Astrocyte (in vitro differentiated cells and primary cell): Measurements from ENCODE around the gene NPIPA3. TPM values are rescaled to one million over a fixed set of nuclear protein-coding genes. Genes with fewer than 3 reads are reported as not detected.
"Not testable (repeated sequence)": the region's sequence is repeated elsewhere in the genome, so short reads cannot be mapped to it uniquely, and the experiment has no call there.

Source experiments
- DNase-seq: peaks from one replicate; pipeline ENCODE4 v3.0.0-alpha.2; 2010; ENCODE audit warnings: low read depth
- FAIRE-seq: peaks from 2 replicates; lab custom pipeline; 2011; peaks lifted over from hg19 to GRCh38; lab: Jason Lieb, UNC
- H2AFZ ChIP-seq: 2 replicates; pipeline ENCODE4 v1.6.0; 2012; ENCODE audit warnings: low read depth, low read length, inconsistent platforms
- H3K27ac ChIP-seq: 2 replicates; pipeline ENCODE4 v1.5.1; 2011; ENCODE audit warnings: low read depth, low read length, inconsistent platforms
- H3K27me3 ChIP-seq: 2 replicates; pipeline ENCODE4 v1.6.0; 2011; ENCODE audit warnings: low read length, inconsistent platforms; ENCODE audit not compliant: insufficient read depth
- H3K36me3 ChIP-seq: 2 replicates; pipeline ENCODE4 v1.5.1; 2011; ENCODE audit warnings: low read length, inconsistent platforms; ENCODE audit not compliant: insufficient read depth
- H3K4me1 ChIP-seq: 2 replicates; pipeline ENCODE4 v1.5.1; 2011; ENCODE audit warnings: low read length, inconsistent platforms; ENCODE audit not compliant: insufficient read depth
- H3K4me2 ChIP-seq: 2 replicates; pipeline ENCODE4 v1.6.0; 2012; ENCODE audit warnings: low read length, inconsistent platforms
- H3K4me3 ChIP-seq: 2 replicates; pipeline ENCODE4 v1.5.1; 2011; ENCODE audit warnings: low read depth, mild to moderate bottlenecking, low read length, inconsistent platforms; ENCODE audit not compliant: insufficient read depth
- H3K79me2 ChIP-seq: 2 replicates; pipeline ENCODE4 v1.6.0; 2012; ENCODE audit warnings: mild to moderate bottlenecking, low read length, inconsistent platforms; ENCODE audit not compliant: insufficient read depth
- H3K9ac ChIP-seq: 2 replicates; pipeline ENCODE4 v1.6.0; 2012; ENCODE audit warnings: mild to moderate bottlenecking, low read length, inconsistent platforms
- H3K9me3 ChIP-seq: 2 replicates; pipeline ENCODE4 v1.5.1; 2012; ENCODE audit warnings: low read depth, mild to moderate bottlenecking, low read length, inconsistent platforms; ENCODE audit not compliant: insufficient read depth
- H4K20me1 ChIP-seq: 2 replicates; pipeline ENCODE4 v1.6.0; 2012; ENCODE audit warnings: low read length, inconsistent platforms; ENCODE audit not compliant: insufficient read depth
- H3K27ac Mint-ChIP-seq: one replicate; pipeline ENCODE4 v1.8.0; 2021; ENCODE audit warnings: mild to moderate bottlenecking, mixed read lengths; ENCODE audit not compliant: unreplicated experiment
- H3K27me3 Mint-ChIP-seq: one replicate; pipeline ENCODE4 v1.8.0; 2021; ENCODE audit warnings: low read depth, mixed read lengths; ENCODE audit not compliant: unreplicated experiment
- H3K36me3 Mint-ChIP-seq: one replicate; pipeline ENCODE4 v1.8.0; 2021; ENCODE audit warnings: low read depth, mixed read lengths; ENCODE audit not compliant: unreplicated experiment
- H3K4me1 Mint-ChIP-seq: one replicate; pipeline ENCODE4 v1.8.0; 2021; ENCODE audit warnings: low read depth, mixed read lengths; ENCODE audit not compliant: unreplicated experiment
- H3K4me3 Mint-ChIP-seq: one replicate; pipeline ENCODE4 v1.8.0; 2021; ENCODE audit warnings: mild to moderate bottlenecking, moderate library complexity, mixed read lengths; ENCODE audit not compliant: unreplicated experiment
- H3K9me3 Mint-ChIP-seq: one replicate; pipeline ENCODE4 v1.8.0; 2021; ENCODE audit warnings: mild to moderate bottlenecking, mixed read lengths; ENCODE audit not compliant: unreplicated experiment
- EZH2 ChIP-seq: IDR thresholded peaks from 2 replicates; pipeline ENCODE4 v1.6.1; 2012; ENCODE audit warnings: mild to moderate bottlenecking, low read length, inconsistent platforms; ENCODE audit not compliant: insufficient read depth
- total RNA-seq: library from RNA; stranded (reverse); gene quantifications from 2 replicates; pipeline ENCODE4 v1.2.1, GENCODE V29; 2021
- TF ChIP-seq, protein P1 (sequence below): IDR thresholded peaks from 2 replicates; pipeline ENCODE4 v1.5.1; 2011; ENCODE audit warnings: low read depth, mild to moderate bottlenecking, inconsistent platforms, low read length, moderate library complexity; ENCODE audit not compliant: insufficient read depth

The NPIPA3 gene
- total RNA-seq, 1 donor from 2014 or later = 9.8 TPM

DNA sequence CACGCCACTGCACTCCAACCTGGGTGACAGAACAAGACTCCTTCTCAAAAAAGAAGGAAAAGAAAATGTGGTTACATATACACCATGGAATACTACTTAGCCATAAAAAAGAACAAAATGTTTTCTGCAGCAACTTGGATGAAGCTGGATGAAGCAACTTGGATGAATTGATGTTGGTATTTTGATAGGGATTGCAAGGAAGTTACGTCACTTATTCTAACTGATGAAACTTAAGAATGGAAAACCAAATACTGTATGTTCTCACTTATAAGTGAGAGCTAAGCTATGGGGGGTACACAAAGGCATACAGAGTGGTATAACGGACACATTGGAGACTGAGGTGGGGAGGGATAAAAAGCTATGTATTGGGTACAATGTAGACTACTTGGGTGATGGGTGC lies 26.6 kb upstream of the NPIPA3 start:
- H3K4me3 ChIP-seq = no peak overlapping the region
- H3K27me3 ChIP-seq = no peaks in the 10 kb centered on the region
- H3K9me3 ChIP-seq = no peaks in the 10 kb centered on the region
- H2AFZ ChIP-seq = no peak overlapping the region
- H3K4me1 Mint-ChIP-seq = no peaks in the 10 kb centered on the region
- no peaks in the 10 kb centered on the region for H3K79me2 ChIP-seq
- no peak overlapping the region for H3K27ac ChIP-seq
- H3K9me3 Mint-ChIP-seq = peaks cover 3% of the 10 kb centered on the region
- DNase-seq (no peak), FAIRE-seq (no peak)
- H3K36me3 Mint-ChIP-seq = no peaks in the 10 kb centered on the region
- no peaks in the 10 kb centered on the region for H4K20me1 ChIP-seq
- H3K36me3 ChIP-seq = no peaks in the 10 kb centered on the region
- no peaks in the 10 kb centered on the region for H3K27me3 Mint-ChIP-seq
- TF ChIP-seq, protein P1, sequence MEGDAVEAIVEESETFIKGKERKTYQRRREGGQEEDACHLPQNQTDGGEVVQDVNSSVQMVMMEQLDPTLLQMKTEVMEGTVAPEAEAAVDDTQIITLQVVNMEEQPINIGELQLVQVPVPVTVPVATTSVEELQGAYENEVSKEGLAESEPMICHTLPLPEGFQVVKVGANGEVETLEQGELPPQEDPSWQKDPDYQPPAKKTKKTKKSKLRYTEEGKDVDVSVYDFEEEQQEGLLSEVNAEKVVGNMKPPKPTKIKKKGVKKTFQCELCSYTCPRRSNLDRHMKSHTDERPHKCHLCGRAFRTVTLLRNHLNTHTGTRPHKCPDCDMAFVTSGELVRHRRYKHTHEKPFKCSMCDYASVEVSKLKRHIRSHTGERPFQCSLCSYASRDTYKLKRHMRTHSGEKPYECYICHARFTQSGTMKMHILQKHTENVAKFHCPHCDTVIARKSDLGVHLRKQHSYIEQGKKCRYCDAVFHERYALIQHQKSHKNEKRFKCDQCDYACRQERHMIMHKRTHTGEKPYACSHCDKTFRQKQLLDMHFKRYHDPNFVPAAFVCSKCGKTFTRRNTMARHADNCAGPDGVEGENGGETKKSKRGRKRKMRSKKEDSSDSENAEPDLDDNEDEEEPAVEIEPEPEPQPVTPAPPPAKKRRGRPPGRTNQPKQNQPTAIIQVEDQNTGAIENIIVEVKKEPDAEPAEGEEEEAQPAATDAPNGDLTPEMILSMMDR = no peak
- TF ChIP-seq EZH2 = no peak
- H3K4me3 Mint-ChIP-seq = no peak overlapping the region
- no peaks in the 10 kb centered on the region for H3K4me1 ChIP-seq
- H3K9ac ChIP-seq = no peak overlapping the region
- H3K27ac Mint-ChIP-seq = no peak overlapping the region
- no peak overlapping the region for H3K4me2 ChIP-seq

DNA sequence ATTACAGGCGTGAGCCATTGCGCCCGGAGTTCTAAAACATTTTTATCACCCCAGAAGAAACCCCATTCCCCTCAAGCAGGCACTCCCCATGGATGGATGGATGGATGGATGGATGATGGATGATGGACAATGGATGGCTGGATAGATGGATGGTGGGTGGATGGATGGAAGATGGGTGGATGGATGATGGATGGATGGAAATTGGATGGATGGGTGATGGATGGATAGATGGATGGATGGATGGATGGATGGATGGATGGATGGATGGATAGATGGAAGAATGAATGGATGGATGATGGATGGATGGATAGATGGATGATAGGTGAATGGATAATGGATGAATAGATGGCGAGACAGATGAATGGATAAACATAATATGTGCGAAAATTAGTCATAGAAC lies 25.6 kb upstream of the NPIPA3 start:
- H3K36me3 Mint-ChIP-seq = no peaks in the 10 kb centered on the region
- no peak overlapping the region for H3K27ac ChIP-seq
- H3K4me3 Mint-ChIP-seq = no peak overlapping the region
- H3K36me3 ChIP-seq = no peaks in the 10 kb centered on the region
- peaks cover 3% of the 10 kb centered on the region for H3K9me3 Mint-ChIP-seq
- no peaks in the 10 kb centered on the region for H3K4me1 Mint-ChIP-seq
- no peaks in the 10 kb centered on the region for H3K4me1 ChIP-seq
- FAIRE-seq (no peak), DNase-seq (no peak)
- H3K9ac ChIP-seq = no peak overlapping the region
- H3K27me3 Mint-ChIP-seq = no peaks in the 10 kb centered on the region
- TF ChIP-seq, protein P1 = no peak
- TF ChIP-seq EZH2 = no peak
- no peak overlapping the region for H3K4me3 ChIP-seq
- no peak overlapping the region for H2AFZ ChIP-seq
- no peak overlapping the region for H3K4me2 ChIP-seq
- H3K9me3 ChIP-seq = no peaks in the 10 kb centered on the region
- H3K27ac Mint-ChIP-seq = no peak overlapping the region
- no peaks in the 10 kb centered on the region for H3K27me3 ChIP-seq
- H4K20me1 ChIP-seq = no peaks in the 10 kb centered on the region
- no peaks in the 10 kb centered on the region for H3K79me2 ChIP-seq

DNA sequence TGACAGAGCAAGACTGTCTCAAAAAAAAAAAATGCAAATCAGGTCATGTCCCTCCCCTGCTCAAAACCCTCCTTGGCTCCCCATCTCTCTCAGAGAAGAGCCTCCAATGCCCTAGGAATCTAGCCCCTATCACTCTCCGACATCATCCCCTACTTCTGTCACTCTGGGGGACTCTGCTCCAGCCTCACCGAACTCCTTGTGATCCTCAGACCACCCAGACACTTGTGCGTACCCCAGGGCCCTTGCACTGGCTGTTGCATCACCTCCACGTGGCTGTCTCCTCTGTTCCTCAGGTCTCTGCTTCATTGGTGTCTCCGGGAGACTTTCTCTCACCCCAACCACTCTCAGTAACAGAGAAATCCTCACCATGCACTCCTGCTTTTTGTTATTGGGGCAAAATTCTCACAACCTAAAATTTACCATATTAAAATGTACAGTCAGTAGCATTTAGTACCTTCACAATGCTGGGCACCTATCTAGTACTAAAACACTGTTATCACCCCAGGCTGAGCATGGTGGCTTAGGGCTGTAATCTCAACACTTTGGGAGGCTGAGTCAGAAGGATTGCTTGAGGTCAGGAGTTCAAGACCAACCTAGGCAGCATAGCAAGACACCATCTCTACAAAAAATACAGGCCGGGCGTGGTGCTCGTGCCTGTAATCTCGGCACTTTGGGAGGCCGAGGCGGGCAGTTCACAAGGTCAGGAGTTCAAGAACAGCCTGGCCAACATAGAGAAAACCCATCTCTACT lies 24.3 kb upstream of the NPIPA3 start:
- H3K9me3 ChIP-seq = no peaks in the 10 kb centered on the region
- Mint-ChIP-seq H3K4me3 (no peak overlapping the region), H3K36me3 (no peaks in the 10 kb centered on the region), H3K9me3 (peaks cover 6% of the 10 kb centered on the region), H3K27ac (no peak overlapping the region), H3K4me1 (no peaks in the 10 kb centered on the region), H3K27me3 (no peaks in the 10 kb centered on the region)
- no peak overlapping the region for H3K4me3 ChIP-seq
- no peaks in the 10 kb centered on the region for H4K20me1 ChIP-seq
- no peak overlapping the region for H3K4me2 ChIP-seq
- H3K4me1 ChIP-seq = no peaks in the 10 kb centered on the region
- H2AFZ ChIP-seq = no peak overlapping the region
- no peak for DNase-seq
- H3K79me2 ChIP-seq = no peaks in the 10 kb centered on the region
- H3K36me3 ChIP-seq = no peaks in the 10 kb centered on the region
- H3K27me3 ChIP-seq = no peaks in the 10 kb centered on the region
- no peak overlapping the region for H3K9ac ChIP-seq
- TF ChIP-seq, protein P1 = no peak
- no peak for TF ChIP-seq EZH2
- no peak overlapping the region for H3K27ac ChIP-seq
- no peak for FAIRE-seq

DNA sequence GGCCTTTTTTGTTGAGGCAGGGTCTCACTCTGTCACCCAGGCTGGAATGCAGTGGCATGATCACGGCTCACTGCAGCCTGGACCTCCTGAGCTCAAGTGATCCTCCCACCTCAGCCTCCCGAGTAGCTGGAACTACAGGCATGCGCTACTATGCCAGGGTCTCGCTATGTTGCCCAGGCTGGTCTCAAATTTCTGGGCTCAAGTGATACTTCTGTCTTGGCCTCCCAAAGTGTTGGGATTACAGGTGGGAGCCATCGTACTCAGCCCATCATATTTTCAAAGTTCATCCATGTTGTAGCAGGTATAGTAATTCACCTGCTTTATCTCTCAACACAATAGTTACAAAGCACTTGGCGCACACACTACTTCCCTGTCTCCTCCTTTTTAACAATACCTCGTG lies 22.8 kb upstream of the NPIPA3 start:
- not testable (repeated sequence) for H3K36me3 ChIP-seq, H3K9me3 ChIP-seq, H3K4me3 ChIP-seq, H3K36me3 Mint-ChIP-seq, H2AFZ ChIP-seq, H3K27me3 Mint-ChIP-seq, H3K9ac ChIP-seq, H3K79me2 ChIP-seq, H3K4me1 Mint-ChIP-seq, H4K20me1 ChIP-seq, H3K4me2 ChIP-seq, H3K4me1 ChIP-seq, FAIRE-seq, H3K27ac Mint-ChIP-seq, H3K27me3 ChIP-seq, H3K9me3 Mint-ChIP-seq, H3K4me3 Mint-ChIP-seq, DNase-seq, H3K27ac ChIP-seq
